ENCODE results near the gene TYK2. TPM values are rescaled to one million over a fixed set of nuclear protein-coding genes. Genes with fewer than 3 reads are reported as not detected.
"Not testable (repeated sequence)": the region's sequence is repeated elsewhere in the genome, so short reads cannot be mapped to it uniquely, and the experiment has no call there.

TYK2 gene
- total and polyA plus RNA-seq, 2 of the 13 experiments (the other 11 are each of a cell fraction or from before 2014, with no cell fraction given), result 38.8 to 60.1 TPM

GRCh38 chr19:10338940-10339339, 41.4 kb downstream of the TYK2 start:
- ChIA-PET POLR2A (no interaction called here), CTCF (ENCODE audit: low intra/inter-chr PET ratio, low total read pairs) (no interaction called here)
- peaks cover 5% of the 10 kb centered on the region for H3K79me2 ChIP-seq (ENCODE audit: insufficient read depth, low read length)
- no peaks in the 10 kb centered on the region for H4K20me1 ChIP-seq (ENCODE audit: insufficient read depth, low read length)
- no peak overlapping the region for H2AFZ ChIP-seq (ENCODE audit: low read length)
- TF ChIP-seq ZNF263 (CRISPR knock-in tag; IDR thresholded peaks at IDR 0.05) (no peak), ZNF510 (CRISPR knock-in tag; IDR thresholded peaks at IDR 0.05; ENCODE audit: low read depth) (no peak), ZNF251 (CRISPR knock-in tag; IDR thresholded peaks at IDR 0.05) (no peak)
- ATAC-seq (no peak), FAIRE-seq (no peak), DNase-seq (ENCODE audit: low spot score) (no peak)
- peaks cover 65% of the 10 kb centered on the region for H3K4me1 ChIP-seq (ENCODE audit: insufficient read depth, low read length)
- H3K4me3 ChIP-seq (replicated peaks in 1 of 3; ENCODE audit: insufficient read depth in 1 of 3, low read depth in 2 of 3, low read length in 3 of 3), result no peak overlapping the region; a peak in 1 of 6 replicates
- H3K36me3 ChIP-seq (replicated peaks in 1 of 2; ENCODE audit: control insufficient read depth in 1 of 2, insufficient read depth in 2 of 2, low read length in 2 of 2), result no peaks in the 10 kb centered on the region
- in situ Hi-C loops (cut with HindIII; ENCODE audit: extremely low pct_ligation_motif_present, low pct_unique_long_range_greater_than_20kb), result loop anchor here (5.0 kb wide), 1 partner anchor 43 kb away; the partner anchor contains the start of gene TYK2
- WGBS (ENCODE audit: low lambda C conversion rate), result 61% methylated on average over 6 of the region's 6 CpGs
- H3K9ac ChIP-seq (ENCODE audit: insufficient read depth, low read depth, low read length), result no peak overlapping the region
- H3K9me3 ChIP-seq (ENCODE audit: low read length), result no peaks in the 10 kb centered on the region
- no peak overlapping the region for H3K27ac ChIP-seq (ENCODE audit: extremely low read length, insufficient read depth, low read length)
- H3K27me3 ChIP-seq (ENCODE audit: control insufficient read depth in 1 of 2, insufficient read depth in 2 of 2, low read length in 2 of 2), result peaks cover 1 to 3% of the 10 kb centered on the region in 2 experiments; a peak in 3 of 5 replicates
- 0 out of 2 replicates have a peak overlapping the region, but pooled peaks have one; percentile 18 for H3K4me2 ChIP-seq (ENCODE audit: low read depth, low read length)
- no TSS peak for BruUV-seq (replicated peaks)
- intact Hi-C loops (cut with micrococcal nuclease; ENCODE audit: unreplicated experiment), result loop anchor here (5.0 kb wide), 1 partner anchor 48 kb away; no protein-coding TSS in a partner anchor

- H3K4me2 ChIP-seq (ENCODE audit: low read depth, low read length); H2AFZ ChIP-seq (ENCODE audit: low read length); FAIRE-seq; H3K27ac ChIP-seq (ENCODE audit: extremely low read length, insufficient read depth, low read length); H3K9me3 ChIP-seq (ENCODE audit: low read length); DNase-seq (ENCODE audit: low spot score); H3K9ac ChIP-seq (ENCODE audit: insufficient read depth, low read depth, low read length); ATAC-seq; H3K4me3 ChIP-seq (replicated peaks in 1 of 3; ENCODE audit: insufficient read depth in 1 of 3, low read depth in 2 of 3, low read length in 3 of 3); H3K27me3 ChIP-seq (ENCODE audit: control insufficient read depth in 1 of 2, insufficient read depth in 2 of 2, low read length in 2 of 2); CTCF ChIA-PET (ENCODE audit: low intra/inter-chr PET ratio, low total read pairs); BruUV-seq (replicated peaks); H3K36me3 ChIP-seq (replicated peaks in 1 of 2; ENCODE audit: control insufficient read depth in 1 of 2, insufficient read depth in 2 of 2, low read length in 2 of 2); H4K20me1 ChIP-seq (ENCODE audit: insufficient read depth, low read length): not testable (repeated sequence)
- Histone ChIP-seq H3K4me1 (ENCODE audit: insufficient read depth, low read length) (peaks cover 62% of the 10 kb centered on the region), H3K79me2 (ENCODE audit: insufficient read depth, low read length) (peaks cover 24% of the 10 kb centered on the region)
- intact Hi-C loops (cut with micrococcal nuclease; ENCODE audit: unreplicated experiment), result loop anchor here (5.0 kb wide), 1 partner anchor 51 kb away; no protein-coding TSS in a partner anchor
- 83% methylated on average over 9 of the region's 9 CpGs for WGBS (ENCODE audit: low lambda C conversion rate)
- POLR2A ChIA-PET, result interaction anchor here (6.1 to 6.9 kb wide), 2 partner anchors 44 to 66 kb away, joined by 46 to 79 read pairs; partner anchors contain the start of genes ICAM1 and TYK2
- in situ Hi-C loops (cut with HindIII; ENCODE audit: extremely low pct_ligation_motif_present, low pct_unique_long_range_greater_than_20kb), result loop anchor here (5.0 kb wide), 1 partner anchor 46 kb away; the partner anchor contains the start of gene TYK2
Measured at GRCh38 chr19:10336725-10337124, 43.6 kb downstream of the TYK2 start.
